DOHH2 (cell line): ENCODE measurements around the gene VIT.

Experiments
- EZH2phosphoT487 ChIP-seq: fragments of 200-600 bp; sonication (generic); IDR thresholded peaks from 2 replicates; pipeline ENCODE4 v1.6.1; 2017; ENCODE audit warnings: borderline replicate concordance, mild to moderate bottlenecking, antibody characterized with exemption, low read length, moderate library complexity, mixed read lengths
- TF ChIP-seq, protein P1 (sequence below): fragments of 200-600 bp; sonication (generic); IDR thresholded peaks from one replicate; pipeline ENCODE4 v1.5.1; 2014; ENCODE audit warnings: antibody characterized with exemption, mild to moderate bottlenecking, low read depth, low read length; ENCODE audit not compliant: poor library complexity, severe bottlenecking

DNA sequence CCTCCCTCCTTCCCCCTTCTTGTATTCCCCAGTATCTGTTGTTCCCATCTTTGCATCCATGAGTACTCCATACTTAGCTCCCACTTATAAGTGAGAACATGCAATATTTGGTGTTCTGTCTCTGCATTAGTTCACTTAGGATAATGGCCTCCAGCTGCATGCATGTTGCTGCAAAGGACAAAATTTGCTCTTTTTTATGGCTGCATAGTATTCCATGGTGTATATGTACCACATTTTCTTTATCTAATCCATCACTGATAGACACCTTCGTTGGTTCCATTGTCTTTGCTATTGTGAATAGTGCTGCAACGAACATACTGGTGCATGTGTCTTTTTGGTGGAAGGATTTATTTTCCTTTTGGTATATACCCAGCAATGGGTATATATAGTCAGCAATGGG lies 47.4 kb downstream of the VIT start:
- TF ChIP-seq, protein P1, sequence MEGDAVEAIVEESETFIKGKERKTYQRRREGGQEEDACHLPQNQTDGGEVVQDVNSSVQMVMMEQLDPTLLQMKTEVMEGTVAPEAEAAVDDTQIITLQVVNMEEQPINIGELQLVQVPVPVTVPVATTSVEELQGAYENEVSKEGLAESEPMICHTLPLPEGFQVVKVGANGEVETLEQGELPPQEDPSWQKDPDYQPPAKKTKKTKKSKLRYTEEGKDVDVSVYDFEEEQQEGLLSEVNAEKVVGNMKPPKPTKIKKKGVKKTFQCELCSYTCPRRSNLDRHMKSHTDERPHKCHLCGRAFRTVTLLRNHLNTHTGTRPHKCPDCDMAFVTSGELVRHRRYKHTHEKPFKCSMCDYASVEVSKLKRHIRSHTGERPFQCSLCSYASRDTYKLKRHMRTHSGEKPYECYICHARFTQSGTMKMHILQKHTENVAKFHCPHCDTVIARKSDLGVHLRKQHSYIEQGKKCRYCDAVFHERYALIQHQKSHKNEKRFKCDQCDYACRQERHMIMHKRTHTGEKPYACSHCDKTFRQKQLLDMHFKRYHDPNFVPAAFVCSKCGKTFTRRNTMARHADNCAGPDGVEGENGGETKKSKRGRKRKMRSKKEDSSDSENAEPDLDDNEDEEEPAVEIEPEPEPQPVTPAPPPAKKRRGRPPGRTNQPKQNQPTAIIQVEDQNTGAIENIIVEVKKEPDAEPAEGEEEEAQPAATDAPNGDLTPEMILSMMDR = no peak
- TF ChIP-seq EZH2phosphoT487 = no peak
